Measurements from ENCODE around the gene DYNLT2B. TPM values are rescaled to one million over a fixed set of nuclear protein-coding genes. Genes with fewer than 3 reads are reported as not detected.

The DYNLT2B gene
- total and polyA plus RNA-seq, 11 donors = 1.9 to 8.8 (median 3.6) TPM

GRCh38 chr3:196273655-196274054, 44.4 kb downstream of the DYNLT2B start:
- intact Hi-C loops (cut with DNase I) = loop anchor here in 2 of 10 donors (5.0 to 10.0 kb wide), 2 partner anchors 161 to 244 kb away; partner anchors contain the start of genes SMCO1 (in 1 of the 2) and UBXN7 (in 1 of the 2)
- H3K27me3 ChIP-seq = no peaks in the 10 kb centered on the region
- peak overlapping the region in 6 of 12 donors; percentile 27 to 79 (median 42) for H3K27ac ChIP-seq
- DNase-seq (no peak), ATAC-seq (peak in 2 of 4 donors; percentile 9 to 14)
- H3K36me3 ChIP-seq = peaks cover 0 to 43% (median 22%) of the 10 kb centered on the region in 9 donors
- TF ChIP-seq CTCF (IDR thresholded peaks at IDR 0.05) = no peak
- TF ChIP-seq POLR2A (IDR thresholded peaks at IDR 0.05) = no peak
- H3K4me3 ChIP-seq = no peak overlapping the region
- H3K4me1 ChIP-seq = peaks cover 0 to 44% (median 16%) of the 10 kb centered on the region in 12 donors
- no peaks in the 10 kb centered on the region for H3K9me3 ChIP-seq
- 97 to 100% (median 98%) methylated on average over 5 to 12 of the region's 12 CpGs for WGBS, 4 donors

GRCh38 chr3:196272826-196273225, 45.2 kb downstream of the DYNLT2B start:
- Histone ChIP-seq H3K9me3 (no peaks in the 10 kb centered on the region), H3K36me3 (peaks cover 0 to 51% (median 31%) of the 10 kb centered on the region in 9 donors), H3K27ac (peak overlapping the region in 9 of 12 donors; percentile 27 to 79 (median 42)), H3K4me3 (no peak overlapping the region), H3K4me1 (peaks cover 0 to 42% (median 10%) of the 10 kb centered on the region in 12 donors), H3K27me3 (no peaks in the 10 kb centered on the region)
- WGBS, 4 donors = 62 to 86% (median 74%) methylated on average over 14 of the region's 14 CpGs
- intact Hi-C loops (cut with DNase I) = loop anchor here in 2 of 10 donors (5.0 to 10.0 kb wide), 2 partner anchors 162 to 244 kb away; partner anchors contain the start of genes SMCO1 (in 1 of the 2) and UBXN7 (in 1 of the 2)
- TF ChIP-seq POLR2A (IDR thresholded peaks at IDR 0.05) = no peak
- TF ChIP-seq CTCF (IDR thresholded peaks at IDR 0.05) = no peak
- peak; percentile 14 to 81 (median 78) for DNase-seq
- peak; percentile 80 to 94 (median 92) for ATAC-seq

GRCh38 chr3:196270499-196270898, 47.5 kb downstream of the DYNLT2B start:
- no peak overlapping the region for H3K4me3 ChIP-seq
- peaks cover 0 to 42% (median 10%) of the 10 kb centered on the region in 12 donors for H3K4me1 ChIP-seq
- no peak for ATAC-seq
- H3K36me3 ChIP-seq = peaks cover 0 to 75% (median 54%) of the 10 kb centered on the region in 9 donors
- H3K9me3 ChIP-seq = no peaks in the 10 kb centered on the region
- intact Hi-C loops (cut with DNase I) = loop anchor here in 2 of 10 donors (5.0 to 10.0 kb wide), 2 partner anchors 164 to 247 kb away; partner anchors contain the start of genes SMCO1 (in 1 of the 2) and UBXN7 (in 1 of the 2)
- DNase-seq = no peak
- no peak overlapping the region for H3K27ac ChIP-seq
- TF ChIP-seq CTCF (IDR thresholded peaks at IDR 0.05) = no peak
- TF ChIP-seq POLR2A (IDR thresholded peaks at IDR 0.05) = no peak
- H3K27me3 ChIP-seq = no peaks in the 10 kb centered on the region
- WGBS, 4 donors = 95 to 99% (median 95%) methylated on average over 5 of the region's 5 CpGs

GRCh38 chr3:196268284-196269163, 49.5 kb downstream of the DYNLT2B start:
- DNase-seq (peak in 2 of 5 donors; percentile 38 to 42), ATAC-seq (peak in 2 of 4 donors; percentile 19 to 33)
- Histone ChIP-seq H3K27me3 (no peaks in the 10 kb centered on the region), H3K4me1 (peaks cover 0 to 24% (median 5%) of the 10 kb centered on the region in 12 donors), H3K9me3 (no peaks in the 10 kb centered on the region), H3K4me3 (no peak overlapping the region), H3K27ac (peak overlapping the region in 2 of 12 donors; percentile 2 to 44), H3K36me3 (peaks cover 0 to 86% (median 74%) of the 10 kb centered on the region in 9 donors)
- intact Hi-C loops (cut with DNase I) = no loop called here
- WGBS, 4 donors = 54 to 71% (median 65%) methylated on average over 9 of the region's 9 CpGs
- TF ChIP-seq CTCF (IDR thresholded peaks at IDR 0.05) = no peak
- no peak for TF ChIP-seq POLR2A (IDR thresholded peaks at IDR 0.05)
